Measurements from ENCODE around the gene VOPP1.

GRCh38 chr7:55449205-55449991 lies 122.9 kb downstream of the VOPP1 start:
- no peak for TF ChIP-seq POLR2A (IDR thresholded peaks at IDR 0.05)
- no peak for TF ChIP-seq CTCF (IDR thresholded peaks at IDR 0.05)
- no peak for TF ChIP-seq EP300 (IDR thresholded peaks at IDR 0.05)

Data from ovary (tissue), 3 donors.